WTC11 (cell line): Measurements from ENCODE around the gene RNF6. TPM values are rescaled to one million over a fixed set of nuclear protein-coding genes. Genes with fewer than 3 reads are reported as not detected.

Experiments used
- ATAC-seq: fragments of 200-7000 bp; cut with Tn5 transposase; 2 replicates; pipeline ENCODE4 v1.10.0; 2021; ENCODE audit warnings: mild to moderate bottlenecking, moderate library complexity
- CTCF ChIA-PET: fragments of 300-600 bp; sonication (Branson Sonifier 250); formaldehyde crosslinking; loops from one replicate; lab custom pipeline; 2021; ENCODE audit warnings: antibody characterized with exemption; lab: Charles Lee
- POLR2A ChIA-PET: fragments of 350-600 bp; sonication (Branson Sonifier 250); formaldehyde crosslinking; loops from one replicate; lab custom pipeline; 2021; ENCODE audit warnings: antibody characterized with exemption; lab: Charles Lee
- DNase-seq: peaks from one replicate; pipeline ENCODE4 v3.0.0; 2021; ENCODE audit warnings: low spot score
- H3K27ac Mint-ChIP-seq: 2 replicates; pipeline ENCODE4 v1.8.0; 2021; ENCODE audit warnings: mixed read lengths
- H3K27me3 Mint-ChIP-seq: 2 replicates; pipeline ENCODE4 v1.8.0; 2021; ENCODE audit warnings: low read depth, mild to moderate bottlenecking, moderate library complexity, mixed read lengths
- H3K36me3 Mint-ChIP-seq: 2 replicates; pipeline ENCODE4 v1.8.0; 2021; ENCODE audit warnings: mixed read lengths
- H3K4me1 Mint-ChIP-seq: 2 replicates; pipeline ENCODE4 v1.8.0; 2022; ENCODE audit warnings: mixed read lengths
- H3K4me3 Mint-ChIP-seq: 2 replicates; pipeline ENCODE4 v1.8.0; 2021; ENCODE audit warnings: mild to moderate bottlenecking, moderate library complexity, mixed read lengths
- H3K9me3 Mint-ChIP-seq: 2 replicates; pipeline ENCODE4 v1.8.0; 2021; ENCODE audit warnings: mixed read lengths
- ATF6 ChIP-seq: sonication (generic); formaldehyde crosslinking; IDR thresholded peaks from 2 replicates; pipeline ENCODE4 v1.8.1; 2023; ENCODE audit warnings: mild to moderate bottlenecking, missing genetic modification reagents
- CBFB ChIP-seq: sonication (generic); formaldehyde crosslinking; IDR thresholded peaks from 2 replicates; pipeline ENCODE4 v1.8.1; 2022; ENCODE audit warnings: mild to moderate bottlenecking, low read depth, missing genetic modification reagents
- CDX4 ChIP-seq: fragments of 250-450 bp; sonication (Bioruptor Pico); IDR thresholded peaks from 2 replicates; pipeline ENCODE4 v1.9.0; 2021; ENCODE audit warnings: moderate library complexity, mild to moderate bottlenecking, inconsistent platforms, borderline replicate concordance
- EMX1 ChIP-seq: fragments of 250-450 bp; sonication (Bioruptor Pico); IDR thresholded peaks from 2 replicates; pipeline ENCODE4 v1.8.0; 2021; ENCODE audit warnings: mild to moderate bottlenecking
- GTF2I ChIP-seq: fragments of 250-450 bp; sonication (Bioruptor Pico); conservative IDR thresholded peaks from 2 replicates; pipeline ENCODE4 v1.4.0; 2021; ENCODE audit warnings: mild to moderate bottlenecking
- HMGA2 ChIP-seq: fragments of 250-450 bp; sonication (Bioruptor Pico); IDR thresholded peaks from 2 replicates; pipeline ENCODE4 v1.4.0; 2021; ENCODE audit warnings: mild to moderate bottlenecking, moderate library complexity
- IRF2 ChIP-seq: sonication (generic); formaldehyde crosslinking; IDR thresholded peaks from 2 replicates; pipeline ENCODE4 v1.8.0; 2022; ENCODE audit warnings: low read depth, missing genetic modification reagents, borderline replicate concordance
- JAZF1 ChIP-seq: fragments of 250-450 bp; sonication (Bioruptor Pico); IDR thresholded peaks from 2 replicates; pipeline ENCODE4 v1.9.0; 2021; ENCODE audit warnings: moderate library complexity, mild to moderate bottlenecking, inconsistent platforms
- NFATC4 ChIP-seq: fragments of 250-450 bp; sonication (Bioruptor Pico); IDR thresholded peaks from 2 replicates; pipeline ENCODE4 v1.9.0; 2021; ENCODE audit warnings: mild to moderate bottlenecking
- NR1H2 ChIP-seq: sonication (generic); formaldehyde crosslinking; IDR thresholded peaks from 2 replicates; pipeline ENCODE4 v1.9.0; 2021; ENCODE audit warnings: mild to moderate bottlenecking, moderate library complexity, missing genetic modification reagents
- NR3C1 ChIP-seq: sonication (generic); formaldehyde crosslinking; conservative IDR thresholded peaks from 2 replicates; pipeline ENCODE4 v1.8.1; 2023; ENCODE audit warnings: low read depth, mild to moderate bottlenecking, missing genetic modification reagents
- PRDM15 ChIP-seq: sonication (generic); formaldehyde crosslinking; IDR thresholded peaks from 2 replicates; pipeline ENCODE4 v1.8.0; 2022; ENCODE audit warnings: missing genetic modification reagents
- SOX15 ChIP-seq: fragments of 250-450 bp; sonication (Bioruptor Pico); IDR thresholded peaks from 2 replicates; pipeline ENCODE4 v1.9.0; 2021; ENCODE audit warnings: mild to moderate bottlenecking
- STAT6 ChIP-seq: sonication (generic); formaldehyde crosslinking; conservative IDR thresholded peaks from 2 replicates; pipeline ENCODE4 v1.8.1; 2023; ENCODE audit warnings: mild to moderate bottlenecking, low read depth, missing genetic modification reagents, moderate library complexity
- USF1 ChIP-seq: sonication (generic); formaldehyde crosslinking; IDR thresholded peaks from 2 replicates; pipeline ENCODE4 v1.8.0; 2022; ENCODE audit warnings: mild to moderate bottlenecking, missing genetic modification reagents
- total RNA-seq: library from RNA; stranded (reverse); gene quantifications from 3 replicates; pipeline ENCODE4 v1.2.3, GENCODE V29; 2021
- TF ChIP-seq, protein P1 (sequence below): sonication (generic); formaldehyde crosslinking; IDR thresholded peaks from 2 replicates; pipeline ENCODE4 v1.8.1; 2022; ENCODE audit warnings: mild to moderate bottlenecking, missing genetic modification reagents, moderate library complexity, borderline replicate concordance
- TF ChIP-seq, protein P2 (sequence below): sonication (generic); formaldehyde crosslinking; IDR thresholded peaks from 2 replicates; pipeline ENCODE4 v1.8.0; 2022; ENCODE audit warnings: mild to moderate bottlenecking, missing genetic modification reagents
- TF ChIP-seq, protein P3 (sequence below): fragments of 250-450 bp; sonication (Bioruptor Pico); IDR thresholded peaks from 2 replicates; pipeline ENCODE4 v1.9.0; 2021; ENCODE audit warnings: mild to moderate bottlenecking, borderline replicate concordance
- TF ChIP-seq, protein P4 (sequence below): sonication (generic); formaldehyde crosslinking; IDR thresholded peaks from 2 replicates; pipeline ENCODE4 v1.8.1; 2023; ENCODE audit warnings: mild to moderate bottlenecking, missing genetic modification reagents, moderate library complexity

Gene RNF6
- total RNA-seq, 1 experiment from 2014 or later, result 16.2 TPM

- Mint-ChIP-seq H3K9me3 (no peaks in the 10 kb centered on the region), H3K4me1 (peaks cover 13% of the 10 kb centered on the region), H3K4me3 (no peak overlapping the region), H3K36me3 (no peaks in the 10 kb centered on the region), H3K27ac (no peak overlapping the region), H3K27me3 (peaks cover 17% of the 10 kb centered on the region)
- ChIA-PET POLR2A (no interaction called here), CTCF (interaction anchor here (1.1 kb wide), 1 partner anchor 41 kb away, joined by 3 read pairs; no protein-coding TSS in a partner anchor)
- no peak for DNase-seq
- ATAC-seq, result no peak
- TF ChIP-seq NFATC4 (CRISPR knock-in tag), result no peak
- TF ChIP-seq, protein P1, sequence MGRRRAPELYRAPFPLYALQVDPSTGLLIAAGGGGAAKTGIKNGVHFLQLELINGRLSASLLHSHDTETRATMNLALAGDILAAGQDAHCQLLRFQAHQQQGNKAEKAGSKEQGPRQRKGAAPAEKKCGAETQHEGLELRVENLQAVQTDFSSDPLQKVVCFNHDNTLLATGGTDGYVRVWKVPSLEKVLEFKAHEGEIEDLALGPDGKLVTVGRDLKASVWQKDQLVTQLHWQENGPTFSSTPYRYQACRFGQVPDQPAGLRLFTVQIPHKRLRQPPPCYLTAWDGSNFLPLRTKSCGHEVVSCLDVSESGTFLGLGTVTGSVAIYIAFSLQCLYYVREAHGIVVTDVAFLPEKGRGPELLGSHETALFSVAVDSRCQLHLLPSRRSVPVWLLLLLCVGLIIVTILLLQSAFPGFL (CRISPR knock-in tag), result no peak
- TF ChIP-seq CBFB (CRISPR knock-in tag), result no peak
- TF ChIP-seq, protein P2, sequence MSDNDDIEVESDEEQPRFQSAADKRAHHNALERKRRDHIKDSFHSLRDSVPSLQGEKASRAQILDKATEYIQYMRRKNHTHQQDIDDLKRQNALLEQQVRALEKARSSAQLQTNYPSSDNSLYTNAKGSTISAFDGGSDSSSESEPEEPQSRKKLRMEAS (CRISPR knock-in tag), result no peak
- no peak for TF ChIP-seq GTF2I
- no peak for TF ChIP-seq EMX1 (CRISPR knock-in tag)
- TF ChIP-seq NR1H2 (CRISPR knock-in tag), result no peak
- no peak for TF ChIP-seq SOX15 (CRISPR knock-in tag)
- TF ChIP-seq, protein P3, sequence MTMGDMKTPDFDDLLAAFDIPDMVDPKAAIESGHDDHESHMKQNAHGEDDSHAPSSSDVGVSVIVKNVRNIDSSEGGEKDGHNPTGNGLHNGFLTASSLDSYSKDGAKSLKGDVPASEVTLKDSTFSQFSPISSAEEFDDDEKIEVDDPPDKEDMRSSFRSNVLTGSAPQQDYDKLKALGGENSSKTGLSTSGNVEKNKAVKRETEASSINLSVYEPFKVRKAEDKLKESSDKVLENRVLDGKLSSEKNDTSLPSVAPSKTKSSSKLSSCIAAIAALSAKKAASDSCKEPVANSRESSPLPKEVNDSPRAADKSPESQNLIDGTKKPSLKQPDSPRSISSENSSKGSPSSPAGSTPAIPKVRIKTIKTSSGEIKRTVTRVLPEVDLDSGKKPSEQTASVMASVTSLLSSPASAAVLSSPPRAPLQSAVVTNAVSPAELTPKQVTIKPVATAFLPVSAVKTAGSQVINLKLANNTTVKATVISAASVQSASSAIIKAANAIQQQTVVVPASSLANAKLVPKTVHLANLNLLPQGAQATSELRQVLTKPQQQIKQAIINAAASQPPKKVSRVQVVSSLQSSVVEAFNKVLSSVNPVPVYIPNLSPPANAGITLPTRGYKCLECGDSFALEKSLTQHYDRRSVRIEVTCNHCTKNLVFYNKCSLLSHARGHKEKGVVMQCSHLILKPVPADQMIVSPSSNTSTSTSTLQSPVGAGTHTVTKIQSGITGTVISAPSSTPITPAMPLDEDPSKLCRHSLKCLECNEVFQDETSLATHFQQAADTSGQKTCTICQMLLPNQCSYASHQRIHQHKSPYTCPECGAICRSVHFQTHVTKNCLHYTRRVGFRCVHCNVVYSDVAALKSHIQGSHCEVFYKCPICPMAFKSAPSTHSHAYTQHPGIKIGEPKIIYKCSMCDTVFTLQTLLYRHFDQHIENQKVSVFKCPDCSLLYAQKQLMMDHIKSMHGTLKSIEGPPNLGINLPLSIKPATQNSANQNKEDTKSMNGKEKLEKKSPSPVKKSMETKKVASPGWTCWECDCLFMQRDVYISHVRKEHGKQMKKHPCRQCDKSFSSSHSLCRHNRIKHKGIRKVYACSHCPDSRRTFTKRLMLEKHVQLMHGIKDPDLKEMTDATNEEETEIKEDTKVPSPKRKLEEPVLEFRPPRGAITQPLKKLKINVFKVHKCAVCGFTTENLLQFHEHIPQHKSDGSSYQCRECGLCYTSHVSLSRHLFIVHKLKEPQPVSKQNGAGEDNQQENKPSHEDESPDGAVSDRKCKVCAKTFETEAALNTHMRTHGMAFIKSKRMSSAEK (CRISPR knock-in tag), result no peak
- TF ChIP-seq NR3C1 (CRISPR knock-in tag), result no peak
- no peak for TF ChIP-seq STAT6
- TF ChIP-seq PRDM15 (CRISPR knock-in tag), result no peak
- TF ChIP-seq HMGA2 (CRISPR knock-in tag), result no peak
- TF ChIP-seq USF1 (CRISPR knock-in tag), result no peak
- TF ChIP-seq CDX4 (CRISPR knock-in tag), result no peak
- no peak for TF ChIP-seq ATF6 (CRISPR knock-in tag)
- no peak for TF ChIP-seq JAZF1 (CRISPR knock-in tag)
- TF ChIP-seq, protein P4, sequence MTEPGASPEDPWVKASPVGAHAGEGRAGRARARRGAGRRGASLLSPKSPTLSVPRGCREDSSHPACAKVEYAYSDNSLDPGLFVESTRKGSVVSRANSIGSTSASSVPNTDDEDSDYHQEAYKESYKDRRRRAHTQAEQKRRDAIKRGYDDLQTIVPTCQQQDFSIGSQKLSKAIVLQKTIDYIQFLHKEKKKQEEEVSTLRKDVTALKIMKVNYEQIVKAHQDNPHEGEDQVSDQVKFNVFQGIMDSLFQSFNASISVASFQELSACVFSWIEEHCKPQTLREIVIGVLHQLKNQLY (CRISPR knock-in tag), result no peak
- TF ChIP-seq IRF2 (CRISPR knock-in tag), result no peak
These were observed 3.9 kb upstream of the RNF6 start for GRCh38 chr13:26225896-26226617.
